K562 (cell line): Measurements from ENCODE around the gene NELFA. TPM values are rescaled to one million over a fixed set of nuclear protein-coding genes. Genes with fewer than 3 reads are reported as not detected.

Experiments
- ATAC-seq: fragments of 200-7000 bp; cut with Tn5 transposase; 3 replicates; pipeline ENCODE4 v1.9.1; 2020; ENCODE audit warnings: moderate library complexity
- BruUV-seq: library from RNA; stranded (reverse); fragments of 400-500 nt; replicated peaks from 2 replicates; lab custom pipeline; 2021; lab: Mats Ljungman, UMichigan
- CTCF ChIA-PET: fragments of 300-600 bp; formaldehyde crosslinking; extraction: SDS; loops from one replicate; lab custom pipeline; 2021; ENCODE audit warnings: low intra/inter-chr PET ratio; lab: Yijun Ruan, JAX
- POLR2A ChIA-PET: fragments of 300-600, 350-650 bp; sonication (Branson Sonifier 250); formaldehyde crosslinking; extraction: SDS; loops from one replicate; lab custom pipeline; 2021; ENCODE audit warnings: antibody characterized with exemption, inconsistent platforms; lab: Yijun Ruan, JAX
- DNase-seq, 4 experiments: peaks; one replicate each; pipeline versions ENCODE4 v3.0.0 to v3.0.0-alpha.2; 2011 to 2018; ENCODE audit warnings: low spot score in 3 of 4, mixed read lengths in 3 of 4; ENCODE audit errors: extremely low read depth in 1 of 4
- FAIRE-seq: peaks from 2 replicates; lab custom pipeline; 2011; peaks lifted over from hg19 to GRCh38; lab: Jason Lieb, UNC
- H2AFZ ChIP-seq: 2 replicates; pipeline ENCODE4 v1.6.0; 2011; ENCODE audit warnings: low read depth, low read length, control low read depth, inconsistent platforms
- H3K27ac ChIP-seq: fragments of 200-600 bp; 3 replicates; pipeline ENCODE4 v1.8.0; 2011; ENCODE audit warnings: low read depth, mild to moderate bottlenecking, control low read depth, inconsistent platforms, low read length, moderate library complexity, mixed read lengths; ENCODE audit errors: extremely low read depth
- H3K27me3 ChIP-seq, 2 experiments: fragments of 300-600 bp in 1 of 2; 2 replicates in 1 of 2; 3 replicates in 1 of 2; pipeline versions ENCODE4 v1.6.0 to v1.8.0; 2011; ENCODE audit warnings: inconsistent platforms in 2 of 2, low read length in 2 of 2, mild to moderate bottlenecking in 1 of 2, mixed read lengths in 1 of 2, moderate library complexity in 1 of 2; ENCODE audit not compliant: control insufficient read depth in 2 of 2, insufficient read depth in 2 of 2
- H3K36me3 ChIP-seq: fragments of 300-600 bp; 3 replicates; pipeline ENCODE4 v1.8.0; 2011; ENCODE audit warnings: mild to moderate bottlenecking, low read length, inconsistent platforms; ENCODE audit not compliant: control insufficient read depth, insufficient read depth
- H3K4me1 ChIP-seq, 2 experiments: fragments of 200-600 bp in 1 of 2; replicated peaks in 1 of 2; 2 replicates in 1 of 2; 3 replicates in 1 of 2; pipeline versions ENCODE4 v1.5.1 to v1.8.0; 2011; ENCODE audit warnings: inconsistent platforms in 2 of 2, low read length in 2 of 2, mild to moderate bottlenecking in 1 of 2, mixed read lengths in 1 of 2, moderate library complexity in 1 of 2; ENCODE audit not compliant: control insufficient read depth in 2 of 2, insufficient read depth in 2 of 2
- H3K4me2 ChIP-seq: 2 replicates; pipeline ENCODE4 v1.6.1; 2011; ENCODE audit warnings: low read length, control low read depth, inconsistent platforms, mixed read lengths; ENCODE audit not compliant: insufficient read depth
- H3K4me3 ChIP-seq: fragments of 200-600 bp; sonication (generic), shearing (Covaris generic); 2 replicates; pipeline ENCODE4 v1.5.1; 2016; ENCODE audit warnings: control low read depth, inconsistent platforms
- H3K79me2 ChIP-seq: fragments of 200-600 bp; 3 replicates; pipeline ENCODE4 v1.8.0; 2011; ENCODE audit warnings: low read length, inconsistent platforms; ENCODE audit not compliant: control insufficient read depth, insufficient read depth
- H3K9ac ChIP-seq, 2 experiments: 2 replicates each; pipeline versions ENCODE4 v1.6.0 to v1.6.1; 2011; ENCODE audit warnings: low read depth in 2 of 2, low read length in 2 of 2, control low read depth in 1 of 2, inconsistent platforms in 1 of 2, mild to moderate bottlenecking in 1 of 2, mixed read lengths in 1 of 2; ENCODE audit not compliant: insufficient read depth in 1 of 2
- H3K9me1 ChIP-seq: one replicate; pipeline ENCODE4 v1.6.0; 2011; ENCODE audit warnings: inconsistent platforms, mild to moderate bottlenecking, low read length, moderate library complexity; ENCODE audit not compliant: control insufficient read depth, insufficient read depth
- H3K9me3 ChIP-seq: replicated peaks from 2 replicates; pipeline ENCODE4 v1.5.1; 2011; ENCODE audit warnings: low read depth, low read length, inconsistent platforms; ENCODE audit not compliant: control insufficient read depth, insufficient read depth
- H4K20me1 ChIP-seq: replicated peaks from 2 replicates; pipeline ENCODE4 v1.6.1; 2011; ENCODE audit warnings: low read length, inconsistent platforms, mixed read lengths; ENCODE audit not compliant: control insufficient read depth, insufficient read depth
- ATF7 ChIP-seq: fragments of 450-650 bp; IDR thresholded peaks from 2 replicates; pipeline ENCODE4 v1.7.1; 2014; ENCODE audit warnings: mild to moderate bottlenecking, moderate library complexity
- CC2D1A ChIP-seq: fragments of 450-650 bp; IDR thresholded peaks from 2 replicates; pipeline ENCODE4 v1.6.1; 2017; ENCODE audit warnings: mild to moderate bottlenecking
- ETV6 ChIP-seq, 3 experiments: fragments of 150-350 bp in 1 of 3; sonication (generic) in 1 of 3; formaldehyde crosslinking in 1 of 3; IDR thresholded peaks; 2 replicates each; pipeline versions ENCODE4 v1.6.1 to v1.8.0; 2014 to 2022; ENCODE audit warnings: borderline replicate concordance in 2 of 3, low read depth in 2 of 3, antibody characterized with exemption in 1 of 3, low read length in 1 of 3, mild to moderate bottlenecking in 1 of 3, missing genetic modification reagents in 1 of 3
- KAT2B ChIP-seq: IDR thresholded peaks from one replicate; pipeline ENCODE4 v1.6.1; 2012; ENCODE audit warnings: low read depth, mild to moderate bottlenecking, control low read depth, inconsistent platforms, low read length, moderate library complexity
- MCM2 ChIP-seq: fragments of 450-650 bp; IDR thresholded peaks from 2 replicates; pipeline ENCODE4 v1.6.1; 2017; ENCODE audit warnings: low read depth, mild to moderate bottlenecking
- ZNF445 ChIP-seq: fragments of 250-450 bp; sonication (Bioruptor Pico); IDR thresholded peaks from 2 replicates; pipeline ENCODE4 v1.4.0; 2020; ENCODE audit warnings: low read depth, mild to moderate bottlenecking, moderate library complexity
- ZNF785 ChIP-seq: fragments of 250-450 bp; sonication (Bioruptor Pico); IDR thresholded peaks from 2 replicates; pipeline ENCODE4 v1.4.0; 2020; ENCODE audit warnings: mild to moderate bottlenecking
- WGBS: fragments of 100-300 bp; shearing (Covaris generic); methylation state at CpG from one replicate; pipeline ENCODE4 v1.1.6; 2016; ENCODE audit warnings: low coverage, mixed read lengths; ENCODE audit not compliant: insufficient coverage; ENCODE audit errors: missing lambda C conversion rate; 5-methylcytosine and 5-hydroxymethylcytosine counted together
- in situ Hi-C: fragments of 300-500 bp; cut with MboI; formaldehyde crosslinking; loops from 4 replicates; pipeline ENCODE4 v1.15.0; 2018; ENCODE audit warnings: inconsistent platforms, mixed read lengths
- intact Hi-C: fragments of 100-400 bp; cut with micrococcal nuclease; formaldehyde crosslinking; loops from 2 replicates; pipeline ENCODE4 v1.14.2; 2022
- polyA plus RNA-seq, 8 experiments: library from polyadenylated mRNA; depleted of rRNA in 4 of 8; stranded (reverse) in 5 of 8; unstranded in 3 of 8; fragments of >200 nt; fragmentation: Nextera tagmentation in 2 of 8; fragmentation: Illumina TruSeq in 1 of 8; extraction: Ambion mirVana in 2 of 8; extraction: Trizol in 1 of 8; gene quantifications; 2 replicates each; pipeline versions ENCODE4 v1.2.1 to v1.2.3, GENCODE V29; 2011 to 2014; ENCODE audit warnings: inconsistent platforms in 1 of 8, missing spikeins in 1 of 8
- total RNA-seq, 7 experiments: library from RNA; depleted of rRNA in 6 of 7; stranded (reverse); fragments of >200 nt in 6 of 7; fragmentation: Illumina TruSeq in 2 of 7; extraction: Trizol in 2 of 7; gene quantifications; 2 replicates each; pipeline versions ENCODE4 v1.2.1 to v1.2.3, GENCODE V29; 2011 to 2021; ENCODE audit warnings: low replicate concordance in 1 of 7
- TF ChIP-seq, protein P1 (sequence below): fragments of 450-650 bp; IDR thresholded peaks from 2 replicates; pipeline ENCODE4 v1.6.1; 2016
- TF ChIP-seq, protein P2 (sequence below): fragments of 450-650 bp; IDR thresholded peaks from 2 replicates; pipeline ENCODE4 v1.7.1; 2018; ENCODE audit warnings: mild to moderate bottlenecking, low read depth; ENCODE audit not compliant: partially characterized antibody
- TF ChIP-seq, protein P3 (sequence below): fragments of 250-450 bp; sonication (Bioruptor Pico); IDR thresholded peaks from 2 replicates; pipeline ENCODE4 v1.5.0; 2020; ENCODE audit warnings: mild to moderate bottlenecking, borderline replicate concordance

The NELFA gene
- total and polyA plus RNA-seq, 9 of the 15 experiments (the other 6 are each of a cell fraction or from before 2014, with no cell fraction given), result 0.76 to 59.6 (median 14.8) TPM

DNA sequence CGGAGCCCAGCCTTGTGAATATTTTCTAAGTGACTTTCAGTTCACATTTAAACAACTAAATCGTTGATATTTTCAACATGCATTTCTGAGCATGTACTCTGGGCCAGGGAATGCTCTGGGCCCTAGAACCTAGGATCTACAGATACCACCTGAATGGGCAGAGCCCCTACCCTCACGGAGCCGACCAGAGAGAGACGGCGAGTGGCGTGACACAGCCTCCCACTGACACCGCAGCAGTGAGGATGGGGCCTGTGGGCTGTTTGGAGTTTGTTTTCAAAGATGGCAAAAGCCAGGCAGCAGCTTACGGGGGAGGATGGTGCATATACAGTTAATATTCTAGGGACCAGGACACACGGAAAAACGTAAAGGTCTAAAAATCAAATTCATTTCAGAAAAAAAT is 17.7 kb downstream of the NELFA start:
- FAIRE-seq, result no peak
- in situ Hi-C loops, result no loop called here
- CTCF ChIA-PET, result no interaction called here

More for the DNA sequence above, 17.7 kb downstream of the NELFA start:
- Histone ChIP-seq H3K27ac (no peak overlapping the region), H3K36me3 (peaks cover 70% of the 10 kb centered on the region; the same call in 2 of the 3 replicates), H3K4me3 (no peak overlapping the region), H3K27me3 (no peaks in the 10 kb centered on the region), H2AFZ (no peak overlapping the region), H3K79me2 (peaks cover 50% of the 10 kb centered on the region), H3K9ac (no peak overlapping the region), H3K9me3 (no peaks in the 10 kb centered on the region), H3K4me2 (no peak overlapping the region)
- POLR2A ChIA-PET, result interaction anchor here (0.6 kb wide), 1 partner anchor 425 kb away, joined by 5 read pairs; no protein-coding TSS in a partner anchor
- intact Hi-C loops, result no loop called here
- no TSS peak for BruUV-seq
- DNase-seq (no peak), ATAC-seq (no peak)
- 92% methylated on average over 11 of the region's 11 CpGs for WGBS
- no peak for TF ChIP-seq MCM2
- TF ChIP-seq ETV6 (IDR thresholded peaks at IDR 0.05; ENCODE audit: borderline replicate concordance in 1 of 2, low read depth in 2 of 2, low read length in 1 of 2), result no peak
- TF ChIP-seq ETV6 (CRISPR knock-in tag; IDR thresholded peaks at IDR 0.05; ENCODE audit: borderline replicate concordance), result no peak
- TF ChIP-seq, protein P1, sequence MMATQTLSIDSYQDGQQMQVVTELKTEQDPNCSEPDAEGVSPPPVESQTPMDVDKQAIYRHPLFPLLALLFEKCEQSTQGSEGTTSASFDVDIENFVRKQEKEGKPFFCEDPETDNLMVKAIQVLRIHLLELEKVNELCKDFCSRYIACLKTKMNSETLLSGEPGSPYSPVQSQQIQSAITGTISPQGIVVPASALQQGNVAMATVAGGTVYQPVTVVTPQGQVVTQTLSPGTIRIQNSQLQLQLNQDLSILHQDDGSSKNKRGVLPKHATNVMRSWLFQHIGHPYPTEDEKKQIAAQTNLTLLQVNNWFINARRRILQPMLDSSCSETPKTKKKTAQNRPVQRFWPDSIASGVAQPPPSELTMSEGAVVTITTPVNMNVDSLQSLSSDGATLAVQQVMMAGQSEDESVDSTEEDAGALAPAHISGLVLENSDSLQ, result no peak
- TF ChIP-seq, protein P2, sequence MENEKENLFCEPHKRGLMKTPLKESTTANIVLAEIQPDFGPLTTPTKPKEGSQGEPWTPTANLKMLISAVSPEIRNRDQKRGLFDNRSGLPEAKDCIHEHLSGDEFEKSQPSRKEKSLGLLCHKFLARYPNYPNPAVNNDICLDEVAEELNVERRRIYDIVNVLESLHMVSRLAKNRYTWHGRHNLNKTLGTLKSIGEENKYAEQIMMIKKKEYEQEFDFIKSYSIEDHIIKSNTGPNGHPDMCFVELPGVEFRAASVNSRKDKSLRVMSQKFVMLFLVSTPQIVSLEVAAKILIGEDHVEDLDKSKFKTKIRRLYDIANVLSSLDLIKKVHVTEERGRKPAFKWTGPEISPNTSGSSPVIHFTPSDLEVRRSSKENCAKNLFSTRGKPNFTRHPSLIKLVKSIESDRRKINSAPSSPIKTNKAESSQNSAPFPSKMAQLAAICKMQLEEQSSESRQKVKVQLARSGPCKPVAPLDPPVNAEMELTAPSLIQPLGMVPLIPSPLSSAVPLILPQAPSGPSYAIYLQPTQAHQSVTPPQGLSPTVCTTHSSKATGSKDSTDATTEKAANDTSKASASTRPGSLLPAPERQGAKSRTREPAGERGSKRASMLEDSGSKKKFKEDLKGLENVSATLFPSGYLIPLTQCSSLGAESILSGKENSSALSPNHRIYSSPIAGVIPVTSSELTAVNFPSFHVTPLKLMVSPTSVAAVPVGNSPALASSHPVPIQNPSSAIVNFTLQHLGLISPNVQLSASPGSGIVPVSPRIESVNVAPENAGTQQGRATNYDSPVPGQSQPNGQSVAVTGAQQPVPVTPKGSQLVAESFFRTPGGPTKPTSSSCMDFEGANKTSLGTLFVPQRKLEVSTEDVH, result no peak
- TF ChIP-seq, protein P3, sequence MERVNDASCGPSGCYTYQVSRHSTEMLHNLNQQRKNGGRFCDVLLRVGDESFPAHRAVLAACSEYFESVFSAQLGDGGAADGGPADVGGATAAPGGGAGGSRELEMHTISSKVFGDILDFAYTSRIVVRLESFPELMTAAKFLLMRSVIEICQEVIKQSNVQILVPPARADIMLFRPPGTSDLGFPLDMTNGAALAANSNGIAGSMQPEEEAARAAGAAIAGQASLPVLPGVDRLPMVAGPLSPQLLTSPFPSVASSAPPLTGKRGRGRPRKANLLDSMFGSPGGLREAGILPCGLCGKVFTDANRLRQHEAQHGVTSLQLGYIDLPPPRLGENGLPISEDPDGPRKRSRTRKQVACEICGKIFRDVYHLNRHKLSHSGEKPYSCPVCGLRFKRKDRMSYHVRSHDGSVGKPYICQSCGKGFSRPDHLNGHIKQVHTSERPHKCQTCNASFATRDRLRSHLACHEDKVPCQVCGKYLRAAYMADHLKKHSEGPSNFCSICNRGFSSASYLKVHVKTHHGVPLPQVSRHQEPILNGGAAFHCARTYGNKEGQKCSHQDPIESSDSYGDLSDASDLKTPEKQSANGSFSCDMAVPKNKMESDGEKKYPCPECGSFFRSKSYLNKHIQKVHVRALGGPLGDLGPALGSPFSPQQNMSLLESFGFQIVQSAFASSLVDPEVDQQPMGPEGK (CRISPR knock-in tag), result no peak
- no peak for TF ChIP-seq CC2D1A
- TF ChIP-seq ZNF785 (CRISPR knock-in tag), result no peak
- TF ChIP-seq ATF7, result no peak
- no peak for TF ChIP-seq ZNF445 (CRISPR knock-in tag)
- no peak for TF ChIP-seq KAT2B
- TF ChIP-seq, all 486 proteins: peak for 0
- H3K4me1 ChIP-seq, result peaks cover 0 to 30% of the 10 kb centered on the region in 2 experiments; a peak in 3 of 5 replicates
- no peaks in the 10 kb centered on the region; the same call in 1 of the 2 replicates for H4K20me1 ChIP-seq
- H3K9me1 ChIP-seq, result peaks cover 3% of the 10 kb centered on the region
